GM18526 (cell line): ENCODE results near the gene RBL2.

Experiments
- POLR2A ChIP-seq: IDR thresholded peaks from 3 replicates; pipeline ENCODE4 v1.6.1; 2011; ENCODE audit not compliant: insufficient read length; ENCODE audit errors: extremely low read depth

The RBL2 gene

GRCh38 chr16:53511084-53511402 lies 76.8 kb downstream of the RBL2 start:
- no peak for TF ChIP-seq POLR2A

- no peak for TF ChIP-seq POLR2A
Measured at GRCh38 chr16:53511403-53512280, 77.4 kb downstream of the RBL2 start.

DNA sequence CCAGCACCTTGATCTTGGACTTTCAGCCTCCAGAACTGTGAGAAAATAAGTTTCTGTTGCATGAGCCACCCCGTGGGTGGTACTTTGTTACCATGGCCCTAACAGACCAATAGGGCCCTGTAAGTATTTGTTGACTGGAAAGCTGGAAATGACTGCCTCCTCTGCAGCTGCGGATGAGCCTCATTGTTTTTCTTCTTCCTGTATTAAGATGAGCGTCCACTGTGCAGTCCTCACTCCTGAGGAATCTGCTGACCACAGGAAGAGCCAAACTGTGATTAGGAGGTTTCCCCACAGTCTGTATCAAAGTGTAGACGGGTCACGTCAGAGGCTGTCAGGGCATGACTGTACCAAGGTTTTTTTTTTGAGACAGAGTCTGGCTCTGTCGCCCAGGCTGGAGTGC lies 81.0 kb downstream of the RBL2 start:
- TF ChIP-seq POLR2A = no peak

DNA sequence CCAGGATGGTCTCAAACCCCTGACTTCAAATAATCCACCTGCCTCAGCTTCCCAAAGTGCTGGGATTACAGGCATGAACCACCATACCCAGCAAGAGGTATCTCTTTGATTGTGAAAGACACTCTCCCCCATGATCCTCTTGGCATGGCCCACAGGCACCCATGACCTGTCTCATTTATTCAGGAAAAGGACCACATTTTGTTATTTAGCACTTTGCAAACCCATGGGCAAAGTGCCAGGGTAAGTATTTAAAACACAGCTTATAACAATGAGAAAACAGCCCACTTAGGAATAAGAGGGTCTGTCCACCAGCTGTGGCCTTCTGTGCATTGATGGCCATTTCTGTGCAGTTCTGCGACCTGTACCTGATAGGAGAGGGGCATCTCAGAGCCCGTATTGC lies 81.5 kb downstream of the RBL2 start:
- no peak for TF ChIP-seq POLR2A

DNA sequence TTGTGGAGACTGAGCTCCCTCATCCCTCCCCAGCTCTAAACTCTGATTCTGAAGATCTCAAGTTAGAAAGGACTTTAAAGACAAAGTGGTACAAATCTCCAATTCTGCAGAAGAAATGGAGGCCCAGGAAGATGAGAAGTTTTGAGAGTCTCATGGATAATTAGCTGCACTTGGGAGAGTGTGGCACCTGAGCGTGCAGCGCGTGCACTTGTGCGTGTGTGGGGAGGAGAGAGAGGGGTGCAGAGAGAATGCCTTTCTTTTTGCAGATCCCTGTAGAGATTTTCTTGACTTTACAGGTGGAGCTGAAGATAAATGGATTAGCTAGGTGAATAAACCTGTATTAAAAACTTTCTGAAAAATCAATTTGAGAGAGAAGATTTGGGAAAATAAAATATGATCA lies 83.6 kb downstream of the RBL2 start:
- TF ChIP-seq POLR2A = no peak

DNA sequence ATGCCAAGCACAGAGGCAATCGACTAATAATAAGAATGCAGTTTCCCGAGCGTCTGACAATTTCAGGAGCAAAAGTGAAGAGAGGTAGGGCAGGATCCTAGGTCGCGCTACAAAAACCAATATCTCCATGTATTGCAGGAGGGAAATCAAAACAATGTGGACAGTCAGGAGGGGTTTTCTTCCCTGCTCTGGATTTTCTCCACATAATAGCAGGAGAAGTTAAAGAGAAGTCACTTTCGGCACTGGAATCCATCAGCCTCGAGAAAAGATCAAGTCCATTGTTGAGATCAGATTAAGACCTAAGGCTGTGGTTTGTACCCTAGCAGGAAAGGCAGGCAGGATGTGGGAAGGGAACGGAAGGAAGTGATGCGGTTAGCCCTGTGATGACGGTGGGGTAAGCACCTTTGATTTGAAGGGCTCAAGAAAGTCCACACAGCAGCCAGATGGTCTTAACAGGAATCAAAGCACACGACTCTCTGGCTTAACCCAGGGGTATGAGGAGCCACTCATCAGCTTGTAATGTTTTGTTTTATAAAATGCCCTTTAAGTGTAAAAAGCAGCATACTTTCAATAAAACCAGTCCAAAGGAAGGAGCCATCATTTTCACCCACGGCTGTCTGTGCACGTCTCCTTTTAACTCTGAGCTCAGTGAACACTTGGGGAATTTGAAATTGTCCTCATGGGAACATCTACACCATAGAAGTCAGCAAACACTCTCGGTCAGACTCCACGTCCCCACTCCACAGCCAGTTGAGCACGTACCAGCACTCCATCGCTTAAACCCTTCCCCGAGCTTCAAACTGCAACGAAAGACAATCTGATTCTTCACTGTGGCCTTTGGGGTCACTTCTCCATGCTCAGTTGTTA lies 84.5 kb downstream of the RBL2 start:
- TF ChIP-seq POLR2A = no peak

DNA sequence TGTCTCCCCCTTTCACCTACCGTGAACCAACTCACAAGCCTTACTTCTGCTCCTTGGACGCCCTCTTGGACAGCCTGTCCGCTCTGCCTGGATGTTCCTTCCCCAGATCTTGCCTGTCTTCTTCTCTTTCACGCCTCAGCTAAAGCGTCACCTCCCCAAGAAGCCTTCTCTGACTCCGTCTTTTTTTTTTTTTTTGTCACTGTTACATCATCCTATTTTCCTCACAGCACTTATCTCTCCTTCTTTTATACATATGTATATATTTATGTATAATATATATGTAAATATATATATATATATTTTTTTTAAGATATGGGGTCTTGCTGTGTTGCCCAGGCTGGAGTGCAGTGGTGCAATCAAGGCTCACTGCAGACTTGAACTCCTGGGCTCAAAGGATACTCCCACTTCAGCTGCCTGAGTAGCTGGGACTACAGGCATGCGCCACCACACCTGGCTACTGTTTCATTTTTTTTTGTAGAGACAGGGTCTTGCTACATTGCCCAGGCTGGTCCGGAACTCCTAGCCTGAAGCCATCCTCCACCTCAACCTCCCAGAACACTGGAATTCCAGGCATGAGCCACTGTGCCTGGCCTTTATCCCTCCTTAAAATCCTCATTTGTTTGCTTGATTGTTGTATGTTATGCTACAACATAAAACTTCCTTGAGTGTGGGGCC lies 85.3 kb downstream of the RBL2 start:
- TF ChIP-seq POLR2A = no peak

DNA sequence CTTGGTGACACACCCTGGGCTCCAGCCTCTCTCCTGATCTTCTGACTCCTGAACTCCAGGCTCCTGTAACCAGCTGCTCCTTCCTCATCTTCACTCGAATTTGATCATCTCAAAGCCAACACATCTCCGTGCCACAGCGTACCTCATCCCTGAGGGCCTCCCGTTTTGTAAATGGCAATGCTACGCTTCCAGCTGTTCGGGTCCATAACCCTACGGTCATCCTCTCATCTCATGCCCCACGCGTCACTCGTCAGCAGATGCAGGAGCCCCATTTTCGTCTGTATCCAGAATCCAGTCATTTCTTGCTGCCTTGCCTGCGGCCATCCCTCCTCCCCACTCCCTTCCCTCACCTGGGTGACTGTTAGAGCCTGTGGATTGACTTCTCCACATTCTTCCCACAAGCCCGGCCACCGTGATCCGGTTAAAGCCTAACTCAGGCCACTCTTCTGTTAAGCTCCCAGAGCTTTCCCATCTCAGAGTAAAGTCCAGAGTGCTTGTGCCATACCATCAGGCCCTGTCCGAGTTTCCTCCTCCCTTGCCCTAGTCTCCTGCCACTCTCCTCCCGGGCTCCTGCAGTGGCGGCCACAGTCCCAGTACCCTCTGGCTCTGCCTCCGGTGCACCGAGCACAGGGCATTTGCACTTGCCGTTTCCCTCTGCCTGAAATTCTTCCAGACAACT lies 89.0 kb downstream of the RBL2 start:
- TF ChIP-seq POLR2A = no peak

- no peak for TF ChIP-seq POLR2A
Measured at GRCh38 chr16:53523971-53524548, 89.8 kb downstream of the RBL2 start.

DNA sequence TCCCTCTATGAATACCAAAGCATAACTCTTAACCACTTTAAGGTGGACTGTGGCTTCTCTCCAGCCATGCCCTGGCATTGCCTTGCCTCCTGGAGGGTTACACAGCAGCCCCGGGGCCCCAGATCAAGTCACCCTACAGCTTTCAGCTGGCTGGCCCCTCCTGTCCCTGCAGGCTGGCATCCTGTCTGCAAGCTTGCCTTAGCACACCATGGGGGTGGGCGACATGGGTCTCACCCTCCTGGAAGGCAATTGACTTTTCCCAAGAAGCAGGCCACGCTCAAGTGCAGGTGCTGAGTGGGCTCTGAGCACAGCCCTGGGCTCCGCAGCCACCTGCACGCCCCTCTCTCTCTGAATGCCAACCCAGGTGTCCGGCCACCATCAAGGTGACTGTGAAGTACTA lies 94.5 kb downstream of the RBL2 start:
- TF ChIP-seq POLR2A = no peak

DNA sequence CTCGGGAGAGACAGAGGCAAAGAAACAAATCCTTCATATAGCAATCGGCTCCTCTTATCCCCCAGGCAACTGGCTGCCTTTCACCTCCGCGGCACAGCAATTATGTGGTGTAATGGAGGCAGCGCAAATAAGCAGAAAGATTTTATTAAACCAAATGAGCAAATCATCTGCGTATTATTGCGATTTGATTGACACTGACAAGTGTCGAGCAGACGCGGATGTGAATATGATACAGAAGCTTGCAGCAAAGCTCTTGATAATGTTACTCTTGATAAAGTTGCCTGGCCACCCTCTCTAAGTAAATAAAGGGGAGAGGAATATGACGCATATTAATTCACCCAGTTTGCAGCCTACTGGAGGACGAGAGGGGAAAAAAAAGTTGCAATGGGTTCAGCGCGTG lies 95.2 kb downstream of the RBL2 start:
- no peak for TF ChIP-seq POLR2A

- TF ChIP-seq POLR2A = no peak
Measured at GRCh38 chr16:53530046-53530445, 95.8 kb downstream of the RBL2 start.

DNA sequence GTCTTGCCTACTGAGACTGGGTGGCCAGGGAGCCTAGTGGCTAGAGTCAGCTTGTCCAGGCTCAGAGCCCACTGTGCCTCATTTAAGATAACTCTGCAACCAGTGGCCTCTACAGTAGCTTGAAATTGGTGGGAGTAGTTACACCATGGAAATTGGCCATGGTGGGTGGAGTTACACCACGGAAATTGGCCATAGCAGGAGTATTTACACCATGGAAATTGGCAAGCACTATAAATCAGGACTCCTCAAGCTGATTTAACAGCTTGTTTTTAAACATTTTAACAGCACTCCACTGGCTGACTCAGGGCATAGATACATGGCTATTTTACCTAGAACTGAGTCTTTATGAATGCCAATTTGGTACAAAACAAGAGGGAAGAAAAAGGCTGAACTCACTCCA lies 96.5 kb downstream of the RBL2 start:
- no peak for TF ChIP-seq POLR2A

DNA sequence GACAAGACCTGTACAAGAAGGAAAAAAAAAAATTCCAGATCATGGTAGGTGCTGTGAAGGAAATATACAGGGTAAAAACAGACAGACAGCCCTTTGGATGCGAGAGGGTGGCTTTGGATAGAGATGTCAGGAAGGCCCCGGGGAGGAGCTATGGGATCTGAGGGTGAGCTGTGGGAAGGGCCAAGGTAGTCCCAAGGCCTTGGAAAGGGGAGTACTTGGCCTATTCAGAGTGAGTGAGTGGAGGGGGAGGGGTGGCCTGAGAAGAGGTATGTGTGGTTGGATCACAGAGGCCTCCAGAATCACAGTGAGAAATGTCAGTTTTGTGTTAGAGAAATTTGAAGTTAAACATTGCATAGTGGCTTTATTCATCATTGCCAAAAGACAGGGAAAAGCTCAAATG lies 99.9 kb downstream of the RBL2 start:
- no peak for TF ChIP-seq POLR2A

GRCh38 chr16:53537626-53538025 lies 103.4 kb downstream of the RBL2 start:
- TF ChIP-seq POLR2A = no peak
